Hematopoietic multipotent progenitor cell treated with erythropoietin and hydrocortisone succinate and interleukin-3 and kit ligand, for 17 days (in vitro differentiated cells): ENCODE data around the gene IVL.

Source experiments
- DNase-seq: peaks from one replicate; pipeline ENCODE4 v3.0.0-alpha.2; 2015; ENCODE audit warnings: low spot score

IVL gene

GRCh38 chr1:152953761-152954160 lies 45.4 kb downstream of the IVL start:
- DNase-seq: no peak

DNA sequence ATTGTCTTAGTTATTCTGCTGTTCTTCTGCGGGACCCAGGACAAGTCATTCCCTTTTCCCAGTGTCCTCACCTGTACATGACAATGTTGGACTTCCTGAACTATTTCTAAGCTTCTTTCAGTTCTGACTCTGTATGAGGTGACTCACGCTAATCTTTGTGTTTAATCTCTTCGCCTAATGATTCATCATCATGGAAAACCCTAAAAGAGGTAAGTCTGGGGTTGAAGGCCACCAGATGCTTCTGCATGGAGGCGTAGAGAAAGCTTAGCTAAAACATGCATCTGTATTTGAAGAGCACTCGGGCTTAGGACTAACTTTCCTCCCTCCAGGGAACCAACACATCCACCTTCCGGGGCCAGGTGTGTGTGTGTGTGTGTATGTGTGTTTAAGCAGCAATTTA lies 46.1 kb downstream of the IVL start:
- DNase-seq: no peak

GRCh38 chr1:152957561-152957960 lies 49.2 kb downstream of the IVL start:
- DNase-seq: no peak

- DNase-seq: no peak
These were observed 50.9 kb downstream of the IVL start for GRCh38 chr1:152959273-152959672.

- no peak for DNase-seq
These were observed 51.6 kb downstream of the IVL start for GRCh38 chr1:152959801-152960451.

DNA sequence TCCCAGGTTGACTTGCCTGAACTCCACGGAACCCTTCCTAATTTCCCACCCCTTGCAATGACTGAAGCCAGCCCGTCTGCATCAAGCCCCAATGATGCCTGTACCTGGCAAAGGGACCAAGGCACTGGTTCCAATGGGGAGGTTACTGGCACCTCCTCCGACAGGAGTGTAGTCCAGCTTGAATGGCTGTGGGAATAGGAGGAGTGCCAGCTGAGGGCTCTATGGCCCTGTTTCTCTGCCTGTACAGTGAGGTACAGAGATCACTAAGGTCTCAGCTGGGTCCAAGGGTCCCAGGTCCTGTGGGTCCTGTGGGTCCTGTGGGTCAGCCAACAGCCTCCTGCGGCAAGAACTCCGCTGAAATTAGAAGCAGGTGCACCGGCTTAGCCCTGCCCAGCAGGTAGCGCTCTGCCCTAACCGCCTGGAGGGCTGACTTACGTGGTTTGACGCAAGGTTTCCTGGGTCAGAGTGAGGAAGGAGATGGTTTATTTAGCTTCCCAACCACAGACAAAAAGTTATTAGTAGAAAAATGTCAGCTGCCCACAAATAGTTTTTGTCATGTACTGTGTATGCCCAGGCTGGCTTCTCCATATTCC lies 52.2 kb downstream of the IVL start:
- DNase-seq: no peak
